Gastrocnemius medialis (tissue), 4 donors: ENCODE data around the gene GM2A.

Experiments used
- POLR2A ChIP-seq, 2 donors: fragments of 450-650 bp; IDR thresholded peaks; one replicate each; pipeline ENCODE4 v1.6.1; 2017; ENCODE audit warnings: antibody characterized with exemption in 2 of 2, mild to moderate bottlenecking in 2 of 2, moderate library complexity in 2 of 2
- TF ChIP-seq, protein P1 (sequence below), 5 experiments: fragments of 450-650 bp in 3 of 5; fragments of 200-600 bp in 2 of 5; sonication (generic) in 2 of 5; IDR thresholded peaks in 4 of 5; conservative IDR thresholded peaks in 1 of 5; 1 replicate in 4 of 5; 2 replicates in 1 of 5; pipeline ENCODE4 v1.5.1; 2016 to 2019; ENCODE audit warnings: antibody characterized with exemption in 5 of 5, mild to moderate bottlenecking in 3 of 5, moderate library complexity in 3 of 5

DNA sequence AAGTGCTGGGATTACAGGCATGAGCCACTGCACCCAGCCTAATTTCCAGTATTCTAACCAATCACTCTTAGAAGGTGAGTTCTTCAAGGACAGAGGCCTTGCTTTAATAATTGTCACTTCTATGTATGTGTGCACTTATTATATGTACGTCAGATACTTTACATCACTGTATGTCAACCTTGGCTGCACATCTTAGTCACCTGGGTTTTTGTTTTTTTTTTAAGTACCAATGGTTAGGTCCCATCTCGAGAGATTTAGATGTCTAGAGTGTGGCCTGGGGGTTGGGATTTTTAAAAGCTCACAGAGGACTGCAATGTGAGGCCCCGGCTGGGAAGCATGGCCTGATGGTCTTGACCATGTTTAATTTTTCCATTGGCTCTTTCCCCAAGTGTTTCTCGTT, 9.9 kb upstream of the GM2A start:
- TF ChIP-seq POLR2A (IDR thresholded peaks at IDR 0.05) = no peak
- TF ChIP-seq, protein P1, sequence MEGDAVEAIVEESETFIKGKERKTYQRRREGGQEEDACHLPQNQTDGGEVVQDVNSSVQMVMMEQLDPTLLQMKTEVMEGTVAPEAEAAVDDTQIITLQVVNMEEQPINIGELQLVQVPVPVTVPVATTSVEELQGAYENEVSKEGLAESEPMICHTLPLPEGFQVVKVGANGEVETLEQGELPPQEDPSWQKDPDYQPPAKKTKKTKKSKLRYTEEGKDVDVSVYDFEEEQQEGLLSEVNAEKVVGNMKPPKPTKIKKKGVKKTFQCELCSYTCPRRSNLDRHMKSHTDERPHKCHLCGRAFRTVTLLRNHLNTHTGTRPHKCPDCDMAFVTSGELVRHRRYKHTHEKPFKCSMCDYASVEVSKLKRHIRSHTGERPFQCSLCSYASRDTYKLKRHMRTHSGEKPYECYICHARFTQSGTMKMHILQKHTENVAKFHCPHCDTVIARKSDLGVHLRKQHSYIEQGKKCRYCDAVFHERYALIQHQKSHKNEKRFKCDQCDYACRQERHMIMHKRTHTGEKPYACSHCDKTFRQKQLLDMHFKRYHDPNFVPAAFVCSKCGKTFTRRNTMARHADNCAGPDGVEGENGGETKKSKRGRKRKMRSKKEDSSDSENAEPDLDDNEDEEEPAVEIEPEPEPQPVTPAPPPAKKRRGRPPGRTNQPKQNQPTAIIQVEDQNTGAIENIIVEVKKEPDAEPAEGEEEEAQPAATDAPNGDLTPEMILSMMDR (IDR thresholded peaks at IDR 0.05 in 4 of 5, conservative IDR thresholded peaks at IDR 0.05 in 1 of 5) = no peak
